Suppressor macrophage treated with lipopolysaccharide for 1 hour (primary cell): ENCODE results near the gene CCDC85C.
A peak's percentile ranks its signal among the peaks of the same experiment; 100 is the strongest.

Source experiments
- DNase-seq, 3 donors: peaks; one replicate each; pipeline ENCODE4 v3.0.0-alpha.2; 2020 to 2022

Gene CCDC85C

DNA sequence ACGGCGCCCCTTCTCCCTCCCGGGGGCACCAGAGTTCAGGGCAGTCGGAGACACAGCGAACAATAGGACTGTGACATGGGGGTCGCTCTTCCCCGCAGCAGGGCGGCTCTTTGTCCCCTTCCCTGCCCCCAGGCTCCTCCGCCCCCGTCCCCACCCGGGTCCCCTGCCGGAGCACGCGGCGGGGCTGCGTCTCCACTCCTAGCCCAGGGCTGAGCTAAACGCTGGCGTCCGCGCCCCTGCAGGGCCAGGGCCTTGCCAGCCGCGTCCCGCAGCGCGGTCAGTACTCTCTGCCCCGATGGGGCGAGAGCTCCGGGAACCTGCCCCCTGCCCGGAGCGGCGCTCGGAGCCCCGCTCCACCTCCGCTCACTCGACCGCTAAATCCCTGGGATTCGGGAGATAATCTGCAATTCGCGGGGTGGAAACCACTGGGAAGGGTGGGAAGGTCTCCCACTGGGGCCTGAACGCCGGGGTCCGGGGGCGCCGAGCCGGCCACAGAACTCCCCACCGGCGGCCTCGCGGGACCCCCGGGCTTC is 825 bp upstream of the CCDC85C start:
- DNase-seq, result peak in 1 of 3 donors; percentile 31

DNA sequence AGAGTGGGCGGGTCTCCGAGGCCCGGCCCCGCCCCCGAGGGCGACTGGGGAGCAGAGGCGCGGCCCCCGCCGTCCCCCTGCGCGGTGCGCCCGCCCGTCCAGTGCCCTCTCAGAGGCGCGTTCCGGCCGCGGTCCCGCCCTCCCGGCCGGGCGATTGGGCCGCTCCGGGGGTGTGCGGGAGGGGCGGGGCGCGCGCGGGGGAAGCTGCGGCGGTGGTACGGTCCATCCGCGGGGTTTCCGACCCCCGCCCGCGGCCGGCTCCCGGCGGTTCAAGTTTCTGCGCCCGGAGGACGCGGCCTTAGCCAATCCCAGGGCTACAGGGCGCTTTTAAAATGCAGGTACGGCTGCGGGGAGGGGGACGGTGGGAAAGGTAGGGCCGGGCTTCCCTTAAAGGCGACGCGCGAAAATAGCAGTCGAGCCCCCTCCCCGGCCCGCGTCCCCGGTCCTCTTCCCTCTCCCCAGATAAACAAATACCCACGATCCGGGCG is 315 bp upstream of the CCDC85C start:
- peak; percentile 87 to 97 (median 87) for DNase-seq

DNA sequence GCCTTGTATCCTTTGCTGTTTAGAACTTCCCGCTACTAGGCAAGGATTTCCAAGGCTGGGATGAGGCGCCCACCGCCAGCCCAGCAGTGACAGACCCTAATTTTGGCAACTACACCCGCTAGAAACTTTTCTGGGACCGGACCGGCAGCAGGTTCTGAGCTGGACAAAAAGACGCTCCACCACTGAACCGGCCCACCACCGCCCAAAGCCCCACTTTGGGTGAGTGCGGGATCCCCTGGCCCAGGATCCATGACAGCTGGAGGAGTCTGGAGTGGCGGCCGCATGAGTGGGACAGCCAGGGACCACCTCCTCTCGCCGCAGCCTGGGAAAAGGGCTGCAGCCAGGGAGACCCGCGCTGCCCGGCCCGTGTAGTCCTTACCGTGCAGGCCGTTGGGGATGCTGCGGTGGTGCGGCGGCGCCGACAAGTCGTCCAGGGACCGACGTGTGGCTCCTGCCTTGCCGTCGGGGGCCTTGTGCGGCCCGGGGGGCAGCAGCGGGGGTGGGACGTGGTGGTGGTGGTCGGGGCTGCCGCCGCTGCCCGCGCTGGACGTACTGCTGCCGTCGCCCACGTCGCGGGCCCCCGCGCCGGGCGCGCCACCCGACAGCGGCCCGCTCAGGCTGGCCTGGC is 1.1 kb downstream of the CCDC85C start:
- DNase-seq, result no peak

DNA sequence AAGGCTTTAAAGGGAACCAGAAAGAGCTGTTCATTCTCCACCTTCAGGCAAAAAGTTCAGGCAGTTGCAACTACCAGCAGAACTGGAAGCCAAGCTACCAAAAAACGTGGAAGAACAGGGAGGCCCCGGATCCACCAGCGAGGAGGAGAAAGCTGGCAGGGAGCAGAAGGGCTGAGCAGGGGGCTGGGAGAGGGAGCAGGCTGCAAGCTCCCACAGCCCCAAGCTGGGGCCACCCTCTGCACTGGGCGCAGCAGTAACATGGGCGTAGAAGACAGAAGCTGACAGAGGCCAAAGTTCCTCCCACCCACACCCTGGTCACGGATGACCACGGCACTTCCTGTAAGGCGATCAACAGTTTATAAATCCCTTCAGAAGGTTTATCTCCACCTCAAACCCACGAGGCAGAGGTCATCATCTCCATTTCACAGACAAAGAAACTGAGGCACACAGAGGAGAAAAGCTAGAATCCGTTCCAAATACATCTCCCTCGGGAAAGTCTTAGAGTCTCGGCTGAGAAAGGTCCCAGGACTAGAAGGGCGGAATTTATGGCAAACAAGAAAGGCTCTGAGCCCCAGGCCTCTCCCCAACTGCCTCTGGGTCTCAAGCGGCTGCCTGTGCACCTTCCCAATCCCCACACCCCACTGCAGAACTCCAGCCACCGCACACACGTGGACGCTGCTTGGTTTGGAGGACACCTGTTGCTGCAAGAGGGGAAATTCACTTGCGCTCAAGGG is 1.8 kb downstream of the CCDC85C start:
- DNase-seq, result peak; percentile 37 to 50 (median 50)

DNA sequence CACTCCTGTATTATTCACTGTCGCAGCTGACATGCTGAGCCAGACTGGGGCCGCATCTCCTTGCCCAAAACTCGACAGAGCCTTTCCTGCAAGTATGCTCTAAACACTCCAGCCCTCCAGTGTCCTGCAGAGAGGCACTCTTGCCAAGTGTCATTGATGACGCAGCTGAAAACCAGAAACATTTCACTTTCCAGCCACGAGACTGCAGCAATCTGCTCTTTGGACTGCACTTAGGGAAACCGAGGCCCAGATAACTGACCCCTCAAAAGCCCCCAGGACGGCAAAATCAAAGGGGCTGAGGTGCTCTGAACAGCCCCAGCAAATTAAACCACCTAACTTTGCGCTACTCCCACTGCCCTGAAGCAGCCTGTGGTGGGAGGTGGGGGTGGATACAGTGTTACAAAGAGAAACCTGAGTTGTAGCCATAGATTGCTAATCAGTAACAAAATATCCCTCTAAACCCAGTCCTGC is 2.6 kb downstream of the CCDC85C start:
- DNase-seq, result no peak

DNA sequence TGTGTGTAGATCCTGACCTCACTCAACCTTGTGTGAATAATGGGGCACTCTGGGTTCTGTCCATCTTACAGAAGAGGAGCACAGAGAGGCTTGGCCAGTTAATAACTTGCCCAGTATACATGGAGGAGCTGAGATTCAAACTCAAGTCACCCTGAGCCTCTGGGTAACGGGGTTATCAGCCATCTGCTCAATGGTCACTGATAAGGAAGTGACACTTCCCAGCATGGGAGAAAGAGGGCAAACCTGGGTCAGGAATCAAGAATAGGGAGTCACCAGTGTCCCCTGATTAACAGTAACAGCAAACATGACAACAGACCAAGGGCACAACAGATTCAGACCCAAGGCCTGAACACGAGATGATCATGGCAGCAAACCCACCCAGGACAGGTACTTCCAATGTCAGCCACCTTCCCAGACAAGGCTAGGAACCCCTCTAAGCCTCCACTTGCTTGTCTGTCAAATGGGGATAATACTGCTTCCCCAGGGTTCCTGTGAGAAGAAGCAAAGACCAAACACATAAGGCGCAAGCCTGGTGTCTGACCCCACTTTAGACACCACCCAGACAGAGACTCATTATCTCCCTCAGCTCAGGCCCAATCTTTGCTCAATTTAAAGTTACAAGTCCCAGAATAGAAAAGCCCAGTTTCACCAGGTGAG is 3.6 kb downstream of the CCDC85C start:
- no peak for DNase-seq

DNA sequence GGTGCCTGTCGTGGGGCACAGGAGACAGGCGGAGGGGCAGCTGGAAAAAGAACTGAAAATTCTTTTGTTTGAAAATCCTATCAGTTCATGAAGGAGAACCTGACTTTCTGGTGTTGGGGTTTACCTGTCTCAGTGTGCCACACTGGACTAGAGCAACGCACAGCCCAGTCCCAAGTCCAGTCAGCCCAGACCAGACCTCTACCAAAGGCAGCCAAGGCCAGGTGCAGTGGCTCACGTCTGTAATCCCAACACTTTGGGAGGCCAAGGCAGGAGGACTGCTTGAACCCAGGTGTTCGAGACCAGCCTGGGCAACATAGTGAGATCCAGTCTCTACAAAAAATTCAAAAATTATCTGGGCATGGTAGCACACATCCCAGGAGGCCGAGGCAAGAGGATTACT is 4.6 kb downstream of the CCDC85C start:
- no peak for DNase-seq

GRCh38 chr14:99598774-99599173 is 5.2 kb downstream of the CCDC85C start:
- DNase-seq, result no peak

- DNase-seq, result no peak
Measured at GRCh38 chr14:99597911-99598600, 6.0 kb downstream of the CCDC85C start.

DNA sequence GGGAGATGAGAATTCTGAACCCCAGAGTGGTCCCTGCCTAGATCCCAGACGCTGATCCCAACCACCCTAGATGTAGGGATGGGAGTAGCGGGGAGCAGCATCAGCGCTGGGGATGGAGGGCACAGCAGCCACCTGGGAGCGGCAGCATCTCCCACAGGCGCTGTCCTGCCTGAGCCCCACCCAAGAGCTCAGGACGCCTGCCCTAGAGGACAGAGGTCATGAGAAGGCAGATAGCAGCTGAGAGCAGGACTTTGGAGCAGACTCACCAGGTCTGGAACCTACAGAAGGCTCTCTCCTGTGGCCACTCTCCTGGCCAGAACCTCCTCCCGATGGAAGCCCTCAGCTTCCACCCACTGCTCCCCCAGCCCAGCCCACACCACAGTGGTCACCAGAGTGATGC is 7.2 kb downstream of the CCDC85C start:
- DNase-seq, result no peak

- peak in 1 of 3 donors; percentile 43 for DNase-seq
Measured at GRCh38 chr14:99596071-99596627, 7.9 kb downstream of the CCDC85C start.

- no peak for DNase-seq
Measured at GRCh38 chr14:99595524-99595923, 8.5 kb downstream of the CCDC85C start.

DNA sequence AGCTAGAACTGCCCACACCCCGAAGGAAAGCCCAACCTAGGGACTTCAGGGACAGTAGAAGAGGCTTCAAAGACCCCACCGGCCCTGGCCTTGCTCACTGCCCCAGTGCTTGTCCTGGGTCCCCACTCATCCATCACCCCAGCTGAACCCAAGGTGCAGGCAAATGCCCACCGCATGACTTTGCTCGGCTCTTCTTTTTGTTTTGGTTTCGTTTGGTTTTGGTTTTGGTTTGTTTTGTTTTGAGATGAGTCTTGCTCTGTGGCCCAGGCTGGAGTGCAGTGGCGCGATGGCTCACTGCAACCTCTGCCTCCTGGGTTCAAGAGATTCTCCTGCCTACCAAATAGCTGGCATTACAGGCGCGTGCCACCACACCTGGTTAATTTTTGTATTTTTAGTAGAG is 9.0 kb downstream of the CCDC85C start:
- no peak for DNase-seq

- no peak for DNase-seq
Measured at GRCh38 chr14:99593971-99594841, 9.8 kb downstream of the CCDC85C start.

- DNase-seq, result no peak
Measured at GRCh38 chr14:99592933-99593753, 10.9 kb downstream of the CCDC85C start.

GRCh38 chr14:99592394-99592793 is 11.6 kb downstream of the CCDC85C start:
- no peak for DNase-seq

DNA sequence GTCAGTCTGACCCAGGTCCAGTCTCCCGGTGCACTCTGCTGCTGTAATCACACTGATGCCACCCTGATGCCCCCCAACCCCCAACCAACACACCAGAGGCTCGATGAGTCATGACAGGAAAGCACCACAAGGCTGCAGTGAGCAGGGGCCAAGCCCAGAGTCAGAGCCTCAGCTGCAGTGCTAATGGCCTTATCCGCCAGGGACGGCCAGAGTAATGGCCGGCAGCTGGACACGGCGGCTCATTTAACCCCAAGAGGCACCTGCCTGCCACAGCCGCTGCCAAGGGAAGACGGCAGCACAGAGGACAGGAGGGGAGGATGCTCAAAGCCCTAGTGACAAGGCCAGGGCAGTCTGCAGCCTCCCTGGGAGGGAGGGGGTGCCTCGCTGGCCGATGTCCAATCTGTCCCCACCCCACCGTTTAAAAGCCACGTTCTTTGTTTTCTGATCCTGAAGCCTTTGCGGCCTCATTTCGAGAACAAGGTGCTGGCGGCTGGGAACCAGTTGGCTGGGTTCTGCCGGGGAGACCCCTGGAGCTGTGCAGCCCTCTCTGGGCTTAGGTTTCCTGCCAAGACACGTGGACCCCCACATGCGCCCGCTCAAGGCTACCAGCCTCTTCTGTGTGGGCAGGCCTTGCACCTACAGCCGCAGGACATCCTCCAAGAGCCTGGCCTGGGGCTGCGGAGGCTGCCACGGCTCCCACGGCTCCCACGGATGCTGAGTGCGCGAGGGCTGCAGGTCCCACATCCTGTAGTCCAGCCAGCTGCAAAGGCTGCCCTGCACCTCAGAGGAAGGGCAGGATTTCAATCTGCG is 13.1 kb downstream of the CCDC85C start:
- peak in 1 of 3 donors; percentile 14 for DNase-seq

- DNase-seq, result no peak
Measured at GRCh38 chr14:99589651-99590530, 14.1 kb downstream of the CCDC85C start.

DNA sequence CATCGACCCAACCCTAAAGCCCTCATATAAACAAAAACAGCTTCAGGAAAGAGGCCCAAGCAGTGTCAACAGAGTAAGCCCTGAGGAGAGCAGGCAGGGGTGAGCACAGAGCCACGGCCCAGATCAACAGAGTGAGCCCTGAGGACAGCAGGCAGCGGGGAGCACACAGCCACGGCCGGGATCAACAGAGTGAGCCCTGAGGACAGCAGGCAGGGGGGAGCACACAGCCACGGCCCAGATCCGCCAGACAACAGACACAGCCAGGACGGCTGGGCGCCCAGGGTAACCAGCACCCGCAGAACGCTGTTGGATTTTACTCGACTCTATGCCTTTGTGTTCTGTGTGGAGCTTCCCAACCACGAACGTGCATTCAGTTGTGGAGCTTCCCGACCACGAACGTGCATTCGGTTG is 15.0 kb downstream of the CCDC85C start:
- no peak for DNase-seq
